PFSK-1 (cell line): Measurements from ENCODE around the gene MYL10.

Experiments
- POLR2AphosphoS5 ChIP-seq: IDR thresholded peaks from 2 replicates; pipeline ENCODE4 v1.6.1; 2012; ENCODE audit warnings: low read depth, mild to moderate bottlenecking, control low read depth, low read length, moderate library complexity
- SIN3A ChIP-seq: IDR thresholded peaks from 2 replicates; pipeline ENCODE4 v1.6.1; 2012; ENCODE audit warnings: mild to moderate bottlenecking, low read length, moderate library complexity, borderline replicate concordance; ENCODE audit not compliant: insufficient read depth
- TF ChIP-seq, protein P1 (sequence below), 2 experiments: IDR thresholded peaks; 2 replicates each; pipeline versions ENCODE4 v1.6.1 to v1.8.0; 2011 to 2012; ENCODE audit warnings: low read depth in 2 of 2, low read length in 2 of 2, control low read depth in 1 of 2, inconsistent platforms in 1 of 2, mild to moderate bottlenecking in 1 of 2, moderate library complexity in 1 of 2; ENCODE audit not compliant: insufficient read depth in 1 of 2

- TF ChIP-seq POLR2AphosphoS5, result no peak
- TF ChIP-seq, protein P1, sequence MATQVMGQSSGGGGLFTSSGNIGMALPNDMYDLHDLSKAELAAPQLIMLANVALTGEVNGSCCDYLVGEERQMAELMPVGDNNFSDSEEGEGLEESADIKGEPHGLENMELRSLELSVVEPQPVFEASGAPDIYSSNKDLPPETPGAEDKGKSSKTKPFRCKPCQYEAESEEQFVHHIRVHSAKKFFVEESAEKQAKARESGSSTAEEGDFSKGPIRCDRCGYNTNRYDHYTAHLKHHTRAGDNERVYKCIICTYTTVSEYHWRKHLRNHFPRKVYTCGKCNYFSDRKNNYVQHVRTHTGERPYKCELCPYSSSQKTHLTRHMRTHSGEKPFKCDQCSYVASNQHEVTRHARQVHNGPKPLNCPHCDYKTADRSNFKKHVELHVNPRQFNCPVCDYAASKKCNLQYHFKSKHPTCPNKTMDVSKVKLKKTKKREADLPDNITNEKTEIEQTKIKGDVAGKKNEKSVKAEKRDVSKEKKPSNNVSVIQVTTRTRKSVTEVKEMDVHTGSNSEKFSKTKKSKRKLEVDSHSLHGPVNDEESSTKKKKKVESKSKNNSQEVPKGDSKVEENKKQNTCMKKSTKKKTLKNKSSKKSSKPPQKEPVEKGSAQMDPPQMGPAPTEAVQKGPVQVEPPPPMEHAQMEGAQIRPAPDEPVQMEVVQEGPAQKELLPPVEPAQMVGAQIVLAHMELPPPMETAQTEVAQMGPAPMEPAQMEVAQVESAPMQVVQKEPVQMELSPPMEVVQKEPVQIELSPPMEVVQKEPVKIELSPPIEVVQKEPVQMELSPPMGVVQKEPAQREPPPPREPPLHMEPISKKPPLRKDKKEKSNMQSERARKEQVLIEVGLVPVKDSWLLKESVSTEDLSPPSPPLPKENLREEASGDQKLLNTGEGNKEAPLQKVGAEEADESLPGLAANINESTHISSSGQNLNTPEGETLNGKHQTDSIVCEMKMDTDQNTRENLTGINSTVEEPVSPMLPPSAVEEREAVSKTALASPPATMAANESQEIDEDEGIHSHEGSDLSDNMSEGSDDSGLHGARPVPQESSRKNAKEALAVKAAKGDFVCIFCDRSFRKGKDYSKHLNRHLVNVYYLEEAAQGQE (IDR thresholded peaks at IDR 0.05; ENCODE audit: insufficient read depth in 1 of 2, low read depth in 2 of 2, low read length in 2 of 2), result no peak
- no peak for TF ChIP-seq SIN3A
Observed at GRCh38 chr7:101586906-101587677, 42.0 kb downstream of the MYL10 start.
